ENCODE data around the gene MKLN1.
"Not testable (repeated sequence)": the region's sequence is repeated elsewhere in the genome, so short reads cannot be mapped to it uniquely, and the experiment has no call there.

- TF ChIP-seq CTCF (IDR thresholded peaks at IDR 0.05; ENCODE audit: poor library complexity, severe bottlenecking); POLR2AphosphoS5 (IDR thresholded peaks at IDR 0.05); EZH2 (IDR thresholded peaks at IDR 0.05; ENCODE audit: borderline replicate concordance, insufficient read depth, low read length, poor library complexity, severe bottlenecking); REST (IDR thresholded peaks at IDR 0.05; ENCODE audit: borderline replicate concordance); TAF1 (IDR thresholded peaks at IDR 0.05; ENCODE audit: low read depth); SMC3 (conservative IDR thresholded peaks at IDR 0.05; ENCODE audit: poor library complexity); MXI1 (conservative IDR thresholded peaks at IDR 0.05; ENCODE audit: poor library complexity, severe bottlenecking); EP300 (conservative IDR thresholded peaks at IDR 0.05; ENCODE audit: poor library complexity, severe bottlenecking): not testable (repeated sequence)
These were observed 103.2 kb downstream of the MKLN1 start for GRCh38 chr7:131430826-131431225.
